ENCODE results near the gene SNAI3.
A peak's percentile ranks its signal among the peaks of the same experiment; 100 is the strongest.
"Not testable (repeated sequence)": the region's sequence is repeated elsewhere in the genome, so short reads cannot be mapped to it uniquely, and the experiment has no call there.

The SNAI3 gene

DNA sequence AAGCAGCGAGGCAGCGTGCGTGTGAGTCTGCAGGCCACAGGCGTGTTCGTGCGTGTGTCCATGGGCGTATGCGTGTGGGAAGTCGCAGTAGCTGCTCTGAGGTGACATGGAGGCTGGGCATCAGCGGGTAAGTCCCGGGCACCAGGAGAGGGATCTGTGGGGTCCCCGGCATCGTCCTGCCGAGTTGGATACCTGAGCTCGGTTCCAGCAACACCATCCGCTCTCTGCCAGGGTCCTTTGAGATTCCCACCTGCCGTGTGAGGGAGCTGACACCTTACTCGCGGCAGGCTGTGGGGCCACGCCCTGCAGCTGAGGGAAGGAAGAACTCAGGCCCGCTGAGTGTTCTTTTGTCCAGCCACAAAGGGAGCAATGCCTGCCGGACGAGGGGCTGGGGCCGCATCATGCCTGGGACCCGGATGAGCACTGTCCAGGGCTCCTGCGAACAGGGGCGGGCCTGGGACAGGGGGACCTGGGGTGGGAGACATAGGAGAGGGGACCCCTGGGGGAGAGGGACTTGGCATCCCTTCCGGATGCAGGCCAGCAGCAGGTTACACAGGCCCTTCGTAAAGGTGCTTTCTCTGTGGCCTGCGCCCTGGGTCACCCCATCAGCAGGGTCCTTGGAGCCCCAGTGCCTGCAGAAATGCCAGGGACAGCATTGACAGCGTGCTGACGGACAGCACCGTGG, 5.0 kb upstream of the SNAI3 start:
- ATAC-seq, result no peak
- DNase-seq, result no peak

DNA sequence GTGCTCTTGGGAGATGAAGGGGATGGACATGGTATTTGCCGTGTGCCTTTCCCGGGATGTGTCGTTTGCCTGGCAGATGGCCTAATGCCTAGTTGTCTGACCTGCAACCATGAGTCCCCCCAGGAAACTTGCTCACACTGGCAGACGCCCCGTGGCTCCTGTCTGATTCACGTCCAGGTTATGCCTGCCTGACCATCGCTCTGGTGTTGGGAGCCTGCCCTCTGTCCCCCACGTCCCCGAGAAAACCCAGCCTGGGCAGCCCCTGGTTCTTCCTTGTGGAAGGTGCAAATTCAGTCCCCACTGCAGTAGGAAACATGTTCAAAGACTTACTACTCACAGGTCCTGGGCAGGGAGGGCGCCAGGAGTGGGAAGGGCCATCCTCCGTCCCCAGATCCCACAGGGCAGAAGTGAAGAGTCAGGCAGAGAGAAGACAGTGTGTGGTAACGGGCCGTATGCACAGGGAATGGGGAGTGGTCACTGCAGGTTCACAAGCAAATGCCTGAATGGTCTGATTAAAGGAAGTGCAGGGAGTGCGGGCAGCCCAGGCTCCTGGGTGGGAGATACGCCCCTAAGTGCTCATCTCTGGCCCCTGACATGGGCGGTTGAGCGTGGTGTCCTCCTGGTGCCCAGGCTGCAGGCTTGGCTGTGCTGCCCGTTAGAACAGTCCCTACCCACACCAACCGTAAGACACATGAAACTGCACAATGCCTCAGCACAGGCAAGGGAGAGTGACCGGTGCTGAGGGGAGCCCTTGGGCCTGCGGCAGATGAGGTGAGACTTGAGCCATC, 4.2 kb upstream of the SNAI3 start:
- ATAC-seq (no peak), DNase-seq (no peak)

DNA sequence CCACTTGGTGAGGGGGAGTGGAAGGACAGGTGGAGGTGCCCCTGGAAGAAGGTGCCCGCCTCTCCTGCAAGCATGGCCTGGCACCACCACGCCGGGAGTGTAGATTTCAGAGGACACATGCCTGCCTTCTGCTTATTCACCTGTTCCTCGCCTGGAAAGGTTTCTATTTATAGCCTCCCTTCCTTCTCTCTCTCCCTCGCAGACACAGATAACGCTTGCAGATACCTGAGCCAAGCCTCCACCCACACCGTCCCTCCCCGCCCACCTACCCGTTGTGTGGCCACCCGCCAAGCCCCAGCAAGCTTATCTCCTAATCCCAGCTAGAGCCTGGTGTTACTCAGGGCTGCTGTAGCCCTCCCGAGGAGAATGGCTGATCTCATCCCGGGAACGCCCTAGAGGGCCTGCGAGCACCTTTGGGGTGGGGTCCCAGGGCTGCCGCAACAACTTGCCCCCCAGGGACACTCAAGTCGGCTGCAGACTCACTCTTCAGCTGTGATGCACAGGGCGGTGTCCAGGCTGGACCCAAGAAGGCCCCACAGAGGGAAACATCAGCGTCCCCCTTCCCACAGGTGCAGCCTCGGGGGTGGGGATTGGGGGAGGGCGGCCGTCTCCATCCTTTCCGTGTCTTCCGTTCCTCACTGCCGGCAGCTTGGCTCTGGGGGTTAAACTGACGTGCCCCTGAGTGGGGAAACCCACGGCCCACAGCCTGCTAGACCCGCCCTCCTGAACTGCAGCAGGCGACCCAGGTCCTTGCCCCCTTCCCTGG, 1.9 kb upstream of the SNAI3 start:
- ATAC-seq, result no peak
- no peak for DNase-seq

DNA sequence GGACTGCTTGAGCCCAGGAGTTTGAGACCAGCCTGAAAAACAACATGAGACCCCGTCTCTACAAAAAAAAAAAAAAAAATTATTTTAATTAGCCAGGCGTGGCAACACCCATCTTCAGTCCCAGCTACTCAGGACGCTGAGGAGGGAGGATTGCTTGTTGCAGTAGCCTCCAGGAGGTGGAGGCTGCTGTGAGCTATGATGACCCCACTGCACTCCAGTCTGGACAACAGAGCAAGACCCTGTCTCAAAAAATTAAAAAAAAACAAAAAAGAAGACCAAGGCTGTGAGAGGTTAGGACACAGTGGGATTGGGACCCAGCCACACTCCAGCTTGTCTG, 1.3 kb upstream of the SNAI3 start:
- DNase-seq (no peak), ATAC-seq (no peak)

DNA sequence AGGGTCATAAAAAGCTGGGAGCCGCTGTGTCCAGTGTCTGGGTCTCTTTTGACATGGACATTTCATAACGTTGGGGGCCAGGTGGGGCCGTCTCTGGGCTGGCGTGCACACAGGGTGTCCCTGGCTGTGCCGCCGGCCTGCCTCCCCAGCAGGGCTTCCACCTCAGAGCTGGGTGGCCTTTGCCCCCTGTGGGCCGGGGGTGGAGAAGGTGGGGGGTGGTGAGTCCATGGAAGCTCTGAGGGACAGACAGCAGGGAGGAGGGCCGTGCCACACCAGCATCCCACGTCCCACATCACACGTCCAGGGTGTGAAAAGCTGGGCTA, 908 bp upstream of the SNAI3 start:
- no peak for DNase-seq
- no peak for ATAC-seq

DNA sequence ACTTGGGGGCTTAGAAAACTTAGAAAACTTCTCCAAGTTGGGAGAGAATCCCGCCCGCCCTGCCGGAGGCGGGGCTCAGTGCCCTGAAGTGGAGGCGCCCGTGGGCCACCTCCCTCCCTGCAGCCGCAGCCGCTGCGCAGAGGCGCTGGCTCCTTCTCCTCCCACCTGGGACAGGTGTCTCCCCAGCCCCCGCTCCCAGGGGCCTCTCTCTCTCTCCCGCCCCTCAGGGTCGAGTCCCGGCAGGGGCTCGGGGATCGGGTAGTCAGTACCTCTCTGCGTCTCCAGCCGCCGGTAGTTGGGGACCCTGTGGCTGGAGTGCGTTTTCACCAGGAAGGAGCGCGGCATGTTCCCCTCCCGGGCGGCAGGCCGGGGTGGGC, 257 bp downstream of the SNAI3 start:
- ATAC-seq (peak; percentile 5), DNase-seq (peak; percentile 48)

DNA sequence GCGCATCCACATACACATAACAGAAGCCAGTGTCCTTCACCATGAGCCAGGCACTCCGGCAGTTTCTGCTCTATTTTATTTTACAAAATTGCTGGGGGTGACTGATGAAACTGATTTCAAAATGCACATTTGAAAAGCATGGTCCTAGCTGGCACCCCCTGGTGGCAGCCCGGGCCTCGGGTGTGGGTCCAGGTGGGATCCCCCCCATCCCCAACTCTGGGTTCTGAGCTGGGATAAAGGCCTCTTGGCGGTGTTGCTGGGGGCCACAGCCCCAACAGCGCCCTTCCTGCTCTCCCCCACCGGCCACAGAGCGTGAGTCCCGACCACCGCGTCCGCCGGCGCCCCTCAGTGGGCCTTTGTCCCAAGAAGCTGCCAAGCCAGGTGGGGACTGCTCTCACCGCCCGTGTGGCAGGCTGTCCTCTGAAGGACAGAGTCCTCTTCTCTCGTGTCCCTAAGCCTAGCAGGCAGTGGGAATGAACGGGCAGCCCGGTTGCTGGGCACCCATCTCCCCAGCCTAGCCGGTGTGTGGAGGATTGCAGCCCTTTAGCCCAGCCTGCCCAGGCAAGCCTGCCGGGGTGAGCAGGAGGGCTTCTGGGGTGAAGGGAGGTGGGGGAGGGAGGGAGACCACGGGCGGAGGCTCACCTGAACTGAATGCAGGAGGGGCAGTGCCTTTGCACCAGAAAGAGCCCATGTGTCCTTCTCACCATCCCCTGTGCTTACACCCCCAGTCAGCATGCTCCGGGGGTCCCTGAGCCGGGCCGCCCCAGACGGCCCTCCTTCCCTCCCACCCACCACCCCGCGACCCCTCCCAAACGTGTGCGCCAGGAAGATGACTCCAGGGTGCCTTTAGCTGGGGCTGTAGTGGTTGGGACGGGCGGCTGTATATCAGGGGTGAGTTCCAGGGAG, 898 bp downstream of the SNAI3 start:
- DNase-seq (peak; percentile 81), ATAC-seq (peak; percentile 34)

DNA sequence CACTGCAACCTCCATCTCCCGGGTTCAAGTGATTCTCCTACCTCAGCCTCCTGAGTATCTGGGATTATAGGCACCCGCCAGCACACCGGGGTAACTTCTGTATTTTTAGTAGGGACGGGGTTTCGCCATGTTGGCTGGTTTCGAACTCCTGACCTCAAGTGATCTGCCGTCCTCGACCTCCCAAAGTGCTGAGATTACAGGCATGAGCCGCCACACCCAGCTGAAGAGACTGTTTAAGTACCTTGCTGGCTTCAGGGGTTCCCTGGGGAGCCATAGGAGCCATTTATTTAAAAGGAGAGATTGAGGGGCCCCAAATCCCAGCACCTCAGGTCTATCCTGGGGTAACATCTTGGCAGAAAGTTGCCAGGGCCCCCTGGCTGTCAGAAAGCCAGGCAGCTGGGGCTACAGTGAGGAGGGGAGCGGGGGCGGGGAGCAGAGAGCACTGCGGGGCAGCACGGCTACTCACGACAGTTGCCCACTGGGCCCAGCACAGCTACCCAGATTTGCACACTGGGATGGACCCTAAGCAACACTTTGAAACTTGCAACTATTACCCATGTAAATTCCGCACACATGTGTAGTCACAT, 1.6 kb downstream of the SNAI3 start:
- DNase-seq (no peak), ATAC-seq (no peak)

DNA sequence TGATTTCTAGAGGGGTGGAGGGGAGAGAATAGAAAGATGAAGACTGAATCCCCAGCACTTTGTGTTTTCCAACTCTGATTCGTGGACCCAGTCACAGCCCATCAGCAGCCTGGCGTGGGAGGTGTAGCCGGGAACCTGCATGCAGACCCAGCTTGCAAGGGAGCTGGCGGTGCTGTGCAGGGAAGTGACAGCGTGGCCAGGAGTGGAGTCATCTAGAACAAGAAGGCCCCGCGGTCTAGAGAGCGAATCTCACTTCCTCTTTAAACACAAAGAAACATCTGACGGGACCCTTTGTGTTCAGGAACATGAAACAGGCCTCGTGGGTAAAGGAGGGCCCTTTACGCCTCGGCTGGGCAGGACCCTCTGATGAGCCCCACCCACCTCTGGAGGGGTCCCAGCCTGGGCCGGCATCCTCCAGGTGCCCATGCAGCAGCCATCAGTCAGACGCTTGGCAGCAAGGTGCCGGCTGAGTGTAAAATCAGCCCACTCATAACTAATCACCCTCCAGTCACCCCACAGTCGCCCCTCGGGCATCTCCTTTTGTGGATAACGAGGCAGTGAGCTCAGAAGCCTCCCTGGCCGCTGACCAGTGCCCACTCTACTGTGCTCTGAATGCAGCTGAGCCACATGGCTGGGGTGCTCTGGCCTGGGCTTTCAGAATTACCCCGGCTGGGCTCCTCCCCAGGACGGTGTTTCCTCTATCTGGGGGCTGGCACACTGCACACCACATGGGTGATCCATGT, 4.4 kb downstream of the SNAI3 start:
- peak; percentile 76 for DNase-seq
- ATAC-seq, result peak; percentile 63

DNA sequence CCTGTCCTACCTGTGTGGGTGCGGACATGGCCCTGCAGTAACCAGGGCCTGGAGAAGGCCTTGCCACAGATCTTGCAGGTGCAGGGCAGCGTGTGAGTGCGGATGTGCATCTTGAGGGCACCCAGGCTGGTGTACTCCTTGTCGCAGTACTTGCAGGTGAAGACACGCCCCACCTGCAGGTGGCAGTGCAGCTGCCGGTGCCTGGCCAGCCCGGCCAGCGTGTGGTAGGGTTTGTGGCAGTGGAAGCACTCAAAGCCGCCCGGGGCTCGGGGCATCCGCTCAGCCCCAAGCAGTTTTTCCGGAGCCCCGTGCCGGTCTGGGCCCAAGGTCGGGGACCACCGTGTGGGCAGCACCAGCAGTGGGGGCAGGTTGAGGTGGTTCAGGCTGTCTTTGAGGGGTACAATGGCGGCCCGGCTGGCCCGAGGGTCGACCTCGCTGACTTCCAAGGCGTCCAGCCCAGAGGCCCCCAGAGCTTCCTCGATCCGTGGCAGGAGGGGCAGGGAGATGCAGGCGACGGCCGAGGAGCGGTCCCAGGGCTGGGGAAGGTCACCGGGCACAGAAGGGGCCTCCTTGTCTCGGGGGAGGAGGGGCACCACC, 5.1 kb downstream of the SNAI3 start:
- DNase-seq, result peak; percentile 66
- ATAC-seq, result no peak

DNA sequence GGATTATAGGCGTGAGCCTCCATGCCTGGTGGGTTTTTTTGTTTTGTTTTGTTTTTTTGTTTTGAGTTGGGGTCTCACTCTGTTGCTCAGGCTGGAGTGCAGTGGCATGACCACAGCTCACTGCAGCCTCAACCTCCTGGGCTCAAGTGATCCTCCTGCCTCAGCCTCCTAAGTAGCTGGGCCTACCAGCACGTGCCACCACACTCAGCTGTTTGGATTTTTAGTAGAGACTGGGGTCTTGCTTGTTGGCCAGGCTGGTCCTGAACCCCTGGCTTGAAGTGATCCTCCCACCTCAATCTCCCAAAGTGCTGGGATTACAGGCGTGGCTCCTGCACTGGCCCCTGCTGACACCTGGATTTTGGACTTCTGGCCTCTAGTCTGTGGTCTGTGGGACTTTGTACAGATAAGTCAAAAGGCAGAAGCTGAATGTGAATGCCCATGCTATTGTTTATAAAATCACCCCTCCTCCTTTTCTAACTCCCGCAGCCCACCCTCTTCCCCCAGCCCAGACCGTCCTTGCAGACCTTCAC, 5.7 kb downstream of the SNAI3 start:
- no peak for ATAC-seq
- DNase-seq, result no peak

DNA sequence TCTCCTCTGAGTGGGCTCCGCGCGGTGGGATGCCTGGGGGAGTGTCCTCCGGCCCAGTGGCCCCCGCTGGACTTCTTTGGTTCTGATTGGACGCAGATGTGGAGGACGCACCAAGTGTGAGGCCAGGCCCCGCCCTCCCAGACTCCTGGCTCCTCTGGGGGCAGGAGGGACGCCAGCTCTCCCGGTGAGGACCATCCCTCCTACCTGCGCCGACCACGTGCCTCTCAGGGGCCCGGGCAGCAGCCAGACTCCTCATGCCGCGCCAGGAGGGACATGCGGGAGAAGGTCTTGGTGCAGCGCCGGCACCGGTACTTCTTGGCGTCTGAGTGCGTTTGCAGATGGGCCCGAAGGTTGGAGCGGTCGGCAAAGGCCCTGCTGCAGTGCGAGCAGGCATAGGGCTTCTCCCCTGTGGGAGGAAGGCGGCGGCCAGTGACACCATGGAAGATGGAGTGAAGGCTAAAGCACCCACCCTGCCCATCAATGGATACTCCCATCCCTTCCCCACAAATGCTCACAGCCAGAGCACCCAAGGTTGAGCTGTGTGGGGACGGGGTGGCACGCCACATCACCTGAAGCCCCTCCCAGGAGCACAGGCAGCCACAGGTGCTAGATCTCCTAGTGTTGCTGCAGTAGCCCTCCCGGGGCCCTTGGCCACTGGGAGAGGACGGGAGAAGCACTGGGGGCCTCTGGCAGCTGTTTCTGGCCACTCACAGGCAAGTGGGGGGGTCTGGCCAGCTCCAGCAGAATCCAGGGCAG, 7.9 kb downstream of the SNAI3 start:
- ATAC-seq, result no peak
- no peak for DNase-seq

DNA sequence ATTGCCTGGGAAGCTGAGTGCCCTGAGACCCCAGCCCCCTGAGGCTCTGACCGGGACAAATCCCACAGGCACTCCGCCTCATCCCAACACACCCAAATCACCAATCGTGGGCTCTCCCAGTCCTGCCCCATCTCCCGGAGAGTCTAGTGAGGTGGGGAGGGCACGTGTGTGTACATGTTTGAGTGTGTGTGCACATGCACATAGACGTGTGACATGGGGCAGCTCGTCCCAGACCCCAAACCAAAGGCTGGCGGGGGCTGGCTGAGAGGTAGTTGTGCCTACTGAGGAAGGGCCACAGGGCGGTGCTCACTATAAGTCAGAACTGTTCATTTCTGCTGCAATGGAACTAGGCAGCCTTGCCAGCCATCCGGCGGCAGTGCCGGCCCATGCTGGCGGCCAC, 8.6 kb downstream of the SNAI3 start:
- no peak for DNase-seq

DNA sequence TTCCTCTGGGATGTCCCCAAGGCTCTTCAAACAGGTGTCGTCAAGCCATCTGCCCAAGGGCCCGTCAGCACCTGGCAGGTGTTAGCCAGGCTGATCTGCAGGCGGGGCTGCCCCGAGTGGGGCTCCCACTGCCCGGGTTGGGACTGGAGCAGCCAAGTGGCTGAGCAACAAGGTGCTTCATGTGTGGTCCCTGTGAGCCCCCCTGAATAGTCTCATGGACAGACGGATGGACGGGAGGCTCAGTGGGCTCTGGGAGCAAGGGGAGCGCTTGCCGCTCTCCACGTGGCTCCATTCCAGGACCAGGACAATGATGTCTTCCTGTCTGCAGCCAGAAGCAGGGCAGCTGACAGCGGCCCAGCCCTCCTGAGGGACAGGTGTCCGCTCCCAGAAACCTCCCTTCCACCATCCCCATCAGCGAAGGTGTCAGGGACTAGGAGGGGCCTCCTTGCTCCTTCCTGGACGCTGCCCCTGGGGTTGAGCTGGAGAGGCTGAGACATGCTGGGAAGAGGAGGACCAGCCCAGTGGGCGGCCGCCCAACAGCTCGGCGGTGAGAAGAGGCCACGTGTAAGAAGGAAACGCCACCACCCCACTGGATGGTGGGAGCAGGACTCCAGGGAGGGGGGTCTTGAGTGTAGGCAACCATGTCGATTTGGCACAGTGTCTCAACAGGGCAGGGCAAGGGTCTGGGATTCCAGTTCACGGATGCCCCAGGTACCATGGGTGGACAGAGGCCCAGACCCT, 9.6 kb downstream of the SNAI3 start:
- no peak for ATAC-seq
- no peak for DNase-seq

More for the DNA sequence above, 8.6 kb downstream of the SNAI3 start:
- ATAC-seq, result no peak

DNA sequence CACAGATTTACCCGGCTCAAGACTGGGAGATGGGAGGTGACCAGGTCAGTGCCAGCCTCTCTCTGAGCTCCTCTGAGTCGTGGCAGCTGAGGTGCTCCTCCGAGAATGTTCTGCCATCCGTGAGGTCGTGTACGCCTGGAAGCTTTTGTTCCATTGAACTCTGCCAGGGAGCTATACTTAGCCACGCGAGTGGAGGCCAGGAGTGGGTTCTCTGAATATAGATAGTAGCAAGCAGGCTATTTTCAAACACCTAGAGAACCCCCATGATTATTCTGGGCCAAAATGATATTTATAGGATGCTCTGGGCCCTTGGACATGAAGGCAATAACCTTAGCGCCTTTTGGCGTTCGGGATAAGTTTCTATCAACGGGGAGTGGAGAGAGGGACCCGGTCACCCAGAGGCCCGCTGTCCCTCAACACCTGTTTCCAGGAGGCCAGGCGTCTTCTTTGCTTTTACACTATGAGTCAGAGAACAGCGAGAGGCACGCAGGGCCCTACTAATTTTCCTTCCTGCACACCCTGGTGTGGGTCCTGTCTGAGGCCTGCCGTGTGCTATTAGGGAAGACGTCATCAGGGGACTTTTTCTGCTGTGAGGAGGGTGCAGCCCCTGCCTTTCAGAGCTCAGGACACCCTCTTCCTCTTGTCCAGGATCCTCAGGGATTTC, 12.5 kb downstream of the SNAI3 start:
- DNase-seq (no peak), ATAC-seq (no peak)

DNA sequence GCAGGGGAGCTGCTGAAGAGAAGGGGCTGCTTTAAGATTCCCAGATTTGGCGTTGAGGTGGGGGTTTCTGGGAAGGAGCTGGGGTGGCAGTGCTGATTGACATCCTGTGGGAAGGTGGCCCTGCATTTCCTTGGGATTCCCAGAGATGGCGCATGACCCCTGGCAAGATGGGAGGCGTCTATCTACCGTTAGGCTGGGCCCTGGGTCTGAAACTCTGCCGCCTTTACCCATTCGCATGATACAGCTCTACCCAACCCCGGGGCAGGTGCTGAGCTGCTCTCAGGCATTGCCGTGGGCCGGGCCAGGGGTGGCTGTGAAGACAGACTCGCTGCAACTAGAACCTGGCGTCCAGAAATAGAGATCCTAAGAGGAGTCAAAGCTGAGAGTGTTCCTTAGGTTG, 13.5 kb downstream of the SNAI3 start:
- no peak for DNase-seq
- no peak for ATAC-seq

DNA sequence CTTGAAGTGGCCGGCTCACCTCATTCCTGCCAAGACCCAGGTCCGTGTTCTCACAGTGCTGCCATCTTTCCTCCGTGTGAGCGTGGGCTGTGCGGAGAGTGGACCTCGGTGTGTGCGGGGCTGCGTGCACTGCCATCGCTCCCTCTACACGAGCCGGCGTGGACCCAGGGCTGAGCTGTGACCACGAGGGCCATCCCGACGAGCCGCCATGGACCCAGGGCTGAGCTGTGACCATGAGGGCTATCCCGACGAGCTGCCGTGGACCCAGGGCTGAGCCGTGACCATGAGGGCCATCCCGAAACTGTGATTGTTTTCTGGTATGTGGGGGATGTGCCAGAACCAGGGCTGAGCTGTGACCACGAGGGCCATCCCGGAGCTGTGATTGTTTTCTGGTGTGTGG, 14.5 kb downstream of the SNAI3 start:
- DNase-seq (no peak), ATAC-seq (no peak)

DNA sequence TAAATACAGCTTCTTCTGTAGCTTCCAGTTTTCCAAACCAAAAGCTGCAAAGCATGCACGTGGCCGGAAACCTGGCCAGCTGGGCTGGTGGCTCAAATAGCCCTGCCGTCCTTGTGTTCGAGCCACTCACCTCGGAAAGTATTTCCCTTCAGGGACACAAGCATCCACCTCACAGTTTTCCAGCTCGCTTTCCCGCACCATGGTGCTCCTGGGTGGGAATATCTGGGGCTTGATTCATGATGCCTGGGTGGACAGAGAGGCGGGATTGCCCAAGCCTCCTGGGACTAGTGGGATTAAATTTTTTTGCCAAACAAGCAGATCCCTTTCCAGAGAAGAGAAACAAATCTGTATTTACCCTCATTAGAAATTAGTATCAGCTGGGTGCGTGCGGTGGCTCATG, 16.3 kb downstream of the SNAI3 start:
- DNase-seq, result no peak
- no peak for ATAC-seq

DNA sequence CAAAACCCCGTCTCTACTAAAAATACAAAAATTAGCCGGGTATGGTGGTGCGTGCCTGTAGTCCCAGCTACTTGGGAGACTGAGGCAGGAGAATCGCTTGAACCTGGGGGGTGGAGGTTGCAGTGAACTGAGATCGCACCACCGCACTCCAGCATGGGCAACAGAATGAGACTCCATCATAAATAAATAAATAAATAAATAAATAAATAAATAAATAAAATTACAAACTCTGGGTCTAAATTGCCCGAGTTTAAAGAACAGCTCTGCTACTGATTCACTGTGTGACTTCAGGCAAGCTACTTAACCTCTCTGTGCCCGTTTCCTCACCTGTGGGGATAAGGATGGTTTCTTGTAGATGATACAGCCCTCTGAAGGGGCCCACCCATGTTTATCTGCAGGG, 16.8 kb downstream of the SNAI3 start:
- DNase-seq, result not testable (repeated sequence)

More for the DNA sequence above, 16.8 kb downstream of the SNAI3 start:
- not testable (repeated sequence) for ATAC-seq

Measured in stimulated activated naive CD8-positive, alpha-beta T cell treated with anti-CD3 and anti-CD28 coated beads, Interleukin-15, Interleukin-2, amounts not matched to agents 100 U/mL and 50 U/mL, for 24 hours (primary cell).